SKM-1 (cell line): Measurements from ENCODE around the gene RGS10.

Source experiments
- DNase-seq: peaks from one replicate; lab custom pipeline; 2025; ENCODE audit not compliant: unreplicated experiment; lab: John Stamatoyannopoulos, UW

The RGS10 gene

DNA sequence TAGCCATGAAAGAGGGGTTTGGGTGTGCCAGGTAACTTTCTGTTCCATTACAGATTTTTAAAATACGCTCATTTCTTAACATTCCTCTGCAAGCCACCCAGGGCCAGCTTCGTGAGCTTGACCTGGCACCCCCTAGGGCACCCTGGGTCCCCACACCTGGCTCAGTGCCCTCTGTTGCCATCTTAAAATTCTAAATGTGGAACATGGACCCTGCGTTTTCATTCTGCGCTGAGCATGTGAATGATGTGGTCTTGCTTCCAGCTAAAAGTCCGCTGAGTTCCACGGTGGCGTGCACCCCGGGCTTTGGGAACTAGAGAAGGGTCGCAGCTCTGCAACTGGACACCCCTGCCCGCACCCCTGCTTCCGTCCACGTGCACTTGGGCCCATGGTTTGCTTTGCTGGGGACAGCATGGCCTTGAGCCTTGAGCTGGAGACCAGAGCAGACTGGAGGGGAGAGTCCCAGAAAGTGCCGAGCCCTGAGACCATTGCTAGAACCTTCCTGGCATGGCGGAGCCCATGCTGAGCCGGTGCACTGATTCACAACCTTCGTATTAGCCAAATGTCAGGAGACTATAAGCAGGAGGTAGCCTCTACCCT is 91.1 kb downstream of the RGS10 start:
- no peak for DNase-seq

DNA sequence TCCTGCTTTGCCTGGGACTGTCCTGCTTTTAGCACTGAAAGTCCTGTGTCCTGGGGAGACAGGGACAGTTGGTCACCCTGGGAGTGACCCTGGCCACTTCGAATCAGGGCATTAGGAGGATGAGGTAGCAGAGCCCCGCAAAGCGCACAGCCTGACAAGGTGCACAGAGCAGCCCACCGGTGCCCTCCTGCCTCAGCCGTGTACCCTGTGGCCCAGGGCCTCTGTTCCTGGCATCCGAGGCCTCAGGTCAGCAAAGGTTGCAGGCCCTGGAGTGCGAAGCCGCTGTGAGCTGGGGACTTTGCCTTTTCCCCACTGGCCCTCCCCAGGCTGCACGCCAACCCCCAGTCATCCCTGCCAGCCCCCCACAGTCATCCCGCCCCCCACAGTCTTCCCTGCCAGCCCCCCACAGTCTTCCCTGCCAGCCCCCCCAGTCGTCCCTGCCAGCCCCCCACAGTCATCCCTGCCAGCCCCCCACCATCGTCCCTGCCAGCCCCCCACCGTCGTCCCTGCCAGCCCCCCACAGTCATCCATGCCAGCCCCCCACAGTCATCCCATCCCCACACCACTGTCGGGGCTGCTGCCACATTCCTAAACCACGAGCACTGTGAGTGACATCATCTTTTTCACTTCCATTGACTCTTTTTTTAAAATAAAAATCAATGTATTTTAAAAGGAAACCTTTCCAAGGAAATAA is 91.8 kb downstream of the RGS10 start:
- DNase-seq, result no peak
